Loucy (cell line): Measurements from ENCODE around the gene OSM.

Source experiments
- H2AFZ ChIP-seq: fragments of 200-600 bp; sonication (generic); 2 replicates; pipeline ENCODE4 v1.6.0; 2016; ENCODE audit warnings: antibody characterized with exemption, mild to moderate bottlenecking, low read length, moderate library complexity
- H3F3A ChIP-seq: fragments of 200-600 bp; 2 replicates; pipeline ENCODE4 v1.6.0; 2016; ENCODE audit warnings: antibody characterized with exemption, low read depth, mild to moderate bottlenecking
- H3K27me3 ChIP-seq: fragments of 200-600 bp; sonication (generic); 2 replicates; pipeline ENCODE4 v1.6.1; 2014; ENCODE audit warnings: low read length, mild to moderate bottlenecking; ENCODE audit not compliant: insufficient read depth, poor library complexity, severe bottlenecking
- H3K36me3 ChIP-seq: fragments of 200-600 bp; sonication (generic); 2 replicates; pipeline ENCODE4 v1.6.1; 2016; ENCODE audit warnings: low read length; ENCODE audit not compliant: insufficient read depth
- H3K4me1 ChIP-seq: fragments of 200-600 bp; sonication (generic); 2 replicates; pipeline ENCODE4 v1.5.1; 2014; ENCODE audit warnings: low read length, mild to moderate bottlenecking; ENCODE audit not compliant: insufficient read depth, poor library complexity, severe bottlenecking
- H3K4me2 ChIP-seq: fragments of 200-600 bp; sonication (generic); 2 replicates; pipeline ENCODE4 v1.6.0; 2014; ENCODE audit warnings: antibody characterized with exemption, low read length, low read depth, mild to moderate bottlenecking; ENCODE audit not compliant: poor library complexity, severe bottlenecking
- H3K4me3 ChIP-seq: fragments of 200-600 bp; sonication (generic); 2 replicates; pipeline ENCODE4 v1.5.1; 2014; ENCODE audit warnings: low read length, mild to moderate bottlenecking, mixed read lengths; ENCODE audit not compliant: poor library complexity, severe bottlenecking
- H3K79me2 ChIP-seq: fragments of 200-600 bp; sonication (generic); 2 replicates; pipeline ENCODE4 v1.6.1; 2014; ENCODE audit warnings: low read length; ENCODE audit not compliant: insufficient read depth
- H3K9ac ChIP-seq: fragments of 200-600 bp; sonication (generic); 2 replicates; pipeline ENCODE4 v1.6.0; 2014; ENCODE audit warnings: mild to moderate bottlenecking, low read depth, low read length, moderate library complexity; ENCODE audit not compliant: poor library complexity, severe bottlenecking
- H3K9me2 ChIP-seq: fragments of 200-600 bp; sonication (generic); replicated peaks from 2 replicates; pipeline ENCODE4 v1.6.1; 2016; ENCODE audit warnings: low read depth, low read length, mixed read lengths
- H3K9me3 ChIP-seq: fragments of 200-600 bp; sonication (generic); 2 replicates; pipeline ENCODE4 v1.6.1; 2014; ENCODE audit warnings: mild to moderate bottlenecking, antibody characterized with exemption, low read length, low read depth; ENCODE audit not compliant: insufficient read depth
- H4K20me1 ChIP-seq: fragments of 200-600 bp; sonication (generic); 2 replicates; pipeline ENCODE4 v1.6.0; 2014; ENCODE audit warnings: antibody characterized with exemption, low read length, mild to moderate bottlenecking; ENCODE audit not compliant: insufficient read depth, poor library complexity, severe bottlenecking
- CTCF ChIP-seq: fragments of 200-600 bp; sonication (generic); conservative IDR thresholded peaks from 2 replicates; pipeline ENCODE4 v1.5.1; 2014; ENCODE audit warnings: mild to moderate bottlenecking, antibody characterized with exemption, low read length
- EZH2phosphoT487 ChIP-seq: fragments of 200-600 bp; IDR thresholded peaks from 2 replicates; pipeline ENCODE4 v1.6.1; 2018; ENCODE audit warnings: antibody characterized with exemption, mild to moderate bottlenecking, moderate library complexity, borderline replicate concordance

Gene OSM

GRCh38 chr22:30288419-30289140, 21.9 kb upstream of the OSM start:
- Histone ChIP-seq H3K4me3 (peak overlapping the region; percentile 89), H3K4me2 (peak overlapping the region; percentile 93), H3K9ac (peak overlapping the region; percentile 74), H3K36me3 (peaks cover 26% of the 10 kb centered on the region; the same call in 1 of the 2 replicates), H3K4me1 (peaks cover 34% of the 10 kb centered on the region), H3K27me3 (no peaks in the 10 kb centered on the region), H2AFZ (no peak overlapping the region), H4K20me1 (no peaks in the 10 kb centered on the region), H3K9me2 (no peaks in the 10 kb centered on the region), H3F3A (0 out of 2 replicates have a peak, but pooled peaks cover 8% of the 10 kb centered on the region), H3K79me2 (peaks cover 9% of the 10 kb centered on the region), H3K9me3 (no peaks in the 10 kb centered on the region)
- TF ChIP-seq CTCF (no peak), EZH2phosphoT487 (no peak)

GRCh38 chr22:30287648-30288418, 21.2 kb upstream of the OSM start:
- no peak for TF ChIP-seq EZH2phosphoT487
- TF ChIP-seq CTCF = peak; percentile 91
- Histone ChIP-seq H3K27me3 (no peaks in the 10 kb centered on the region), H2AFZ (no peak overlapping the region), H3K9me2 (no peaks in the 10 kb centered on the region), H3K4me3 (peak overlapping the region; percentile 89), H4K20me1 (no peaks in the 10 kb centered on the region), H3K9ac (peak overlapping the region; percentile 74), H3K79me2 (peaks cover 9% of the 10 kb centered on the region), H3K4me1 (peaks cover 41% of the 10 kb centered on the region), H3K4me2 (peak overlapping the region; percentile 93), H3K36me3 (peaks cover 18% of the 10 kb centered on the region; the same call in 1 of the 2 replicates), H3K9me3 (no peaks in the 10 kb centered on the region), H3F3A (0 out of 2 replicates have a peak, but pooled peaks cover 8% of the 10 kb centered on the region)

GRCh38 chr22:30286813-30287647, 20.4 kb upstream of the OSM start:
- Histone ChIP-seq H3K4me2 (no peak overlapping the region), H3K4me1 (peaks cover 49% of the 10 kb centered on the region), H3K4me3 (no peak overlapping the region), H3K9me3 (no peaks in the 10 kb centered on the region), H3F3A (0 out of 2 replicates have a peak, but pooled peaks cover 8% of the 10 kb centered on the region), H2AFZ (no peak overlapping the region), H4K20me1 (no peaks in the 10 kb centered on the region), H3K9me2 (no peaks in the 10 kb centered on the region), H3K36me3 (peaks cover 10% of the 10 kb centered on the region; the same call in 1 of the 2 replicates), H3K79me2 (peaks cover 9% of the 10 kb centered on the region), H3K9ac (no peak overlapping the region), H3K27me3 (no peaks in the 10 kb centered on the region)
- TF ChIP-seq EZH2phosphoT487 (no peak), CTCF (peak; percentile 83)
